ENCODE data around the gene TRMT13.

GRCh38 chr1:100188617-100189016, 55.7 kb downstream of the TRMT13 start:
- TF ChIP-seq, protein P1, sequence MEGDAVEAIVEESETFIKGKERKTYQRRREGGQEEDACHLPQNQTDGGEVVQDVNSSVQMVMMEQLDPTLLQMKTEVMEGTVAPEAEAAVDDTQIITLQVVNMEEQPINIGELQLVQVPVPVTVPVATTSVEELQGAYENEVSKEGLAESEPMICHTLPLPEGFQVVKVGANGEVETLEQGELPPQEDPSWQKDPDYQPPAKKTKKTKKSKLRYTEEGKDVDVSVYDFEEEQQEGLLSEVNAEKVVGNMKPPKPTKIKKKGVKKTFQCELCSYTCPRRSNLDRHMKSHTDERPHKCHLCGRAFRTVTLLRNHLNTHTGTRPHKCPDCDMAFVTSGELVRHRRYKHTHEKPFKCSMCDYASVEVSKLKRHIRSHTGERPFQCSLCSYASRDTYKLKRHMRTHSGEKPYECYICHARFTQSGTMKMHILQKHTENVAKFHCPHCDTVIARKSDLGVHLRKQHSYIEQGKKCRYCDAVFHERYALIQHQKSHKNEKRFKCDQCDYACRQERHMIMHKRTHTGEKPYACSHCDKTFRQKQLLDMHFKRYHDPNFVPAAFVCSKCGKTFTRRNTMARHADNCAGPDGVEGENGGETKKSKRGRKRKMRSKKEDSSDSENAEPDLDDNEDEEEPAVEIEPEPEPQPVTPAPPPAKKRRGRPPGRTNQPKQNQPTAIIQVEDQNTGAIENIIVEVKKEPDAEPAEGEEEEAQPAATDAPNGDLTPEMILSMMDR (conservative IDR thresholded peaks at IDR 0.05) = no peak
- no peak for TF ChIP-seq ZFX (IDR thresholded peaks at IDR 0.05)

All from C4-2B (cell line).